Measurements from ENCODE around the gene FAM24A. TPM values are rescaled to one million over a fixed set of nuclear protein-coding genes. Genes with fewer than 3 reads are reported as not detected.

FAM24A gene
- total RNA-seq, 1 experiment from 2014 or later = not detected

GRCh38 chr10:122875843-122876466 lies 34.5 kb upstream of the FAM24A start:
- no peaks in the 10 kb centered on the region for H3K27me3 Mint-ChIP-seq (ENCODE audit: insufficient read depth, unreplicated experiment)
- peaks cover 19% of the 10 kb centered on the region for H3K4me1 Mint-ChIP-seq (ENCODE audit: low read depth, unreplicated experiment)
- peaks cover 20% of the 10 kb centered on the region for H3K36me3 Mint-ChIP-seq (ENCODE audit: insufficient read depth, unreplicated experiment)
- ChIA-PET POLR2A (no interaction called here), CTCF (no interaction called here)
- intact Hi-C loops (cut with micrococcal nuclease; ENCODE audit: unreplicated experiment) = loop anchor here (10.0 kb wide), 1 partner anchor 79 kb away; the partner anchor contains the start of gene C10orf88
- BruUV-seq (replicated peaks) = no TSS peak
- Histone ChIP-seq H3K27me3 (replicated peaks; ENCODE audit: control insufficient read depth, insufficient read depth, low read length) (no peaks in the 10 kb centered on the region), H3K9me3 (no peaks in the 10 kb centered on the region), H3K36me3 (ENCODE audit: control insufficient read depth, insufficient read depth, low read length) (peaks cover 1% of the 10 kb centered on the region; the same call in 1 of the 2 replicates), H3K4me1 (peaks cover 13% of the 10 kb centered on the region; the same call in 1 of the 2 replicates), H3K4me3 (ENCODE audit: low read depth, low read length) (no peak overlapping the region)
- H3K4me3 Mint-ChIP-seq (ENCODE audit: unreplicated experiment) = no peak overlapping the region
- peaks cover 19% of the 10 kb centered on the region for H3K9me3 Mint-ChIP-seq (ENCODE audit: unreplicated experiment)
- no peak overlapping the region for H3K27ac Mint-ChIP-seq (ENCODE audit: unreplicated experiment)
- no peak for DNase-seq
- TF ChIP-seq CTCF (IDR thresholded peaks at IDR 0.05; ENCODE audit: insufficient read depth in 1 of 2, low read depth in 1 of 2, low read length in 1 of 2, severe bottlenecking in 1 of 2, unreplicated experiment in 1 of 2) = no peak

- H3K4me3 ChIP-seq (ENCODE audit: low read depth, low read length) = no peak overlapping the region
- no peak for DNase-seq
- no peaks in the 10 kb centered on the region for H3K9me3 ChIP-seq
- no peak overlapping the region for H3K27ac Mint-ChIP-seq (ENCODE audit: unreplicated experiment)
- intact Hi-C loops (cut with micrococcal nuclease; ENCODE audit: unreplicated experiment) = loop anchor here (10.0 kb wide), 1 partner anchor 78 kb away; the partner anchor contains the start of gene C10orf88
- peaks cover 19% of the 10 kb centered on the region for H3K4me1 Mint-ChIP-seq (ENCODE audit: low read depth, unreplicated experiment)
- H3K4me3 Mint-ChIP-seq (ENCODE audit: unreplicated experiment) = no peak overlapping the region
- peaks cover 1% of the 10 kb centered on the region; the same call in 1 of the 2 replicates for H3K36me3 ChIP-seq (ENCODE audit: control insufficient read depth, insufficient read depth, low read length)
- H3K9me3 Mint-ChIP-seq (ENCODE audit: unreplicated experiment) = peaks cover 19% of the 10 kb centered on the region
- H3K27me3 Mint-ChIP-seq (ENCODE audit: insufficient read depth, unreplicated experiment) = no peaks in the 10 kb centered on the region
- TF ChIP-seq CTCF (IDR thresholded peaks at IDR 0.05; ENCODE audit: insufficient read depth in 1 of 2, low read depth in 1 of 2, low read length in 1 of 2, severe bottlenecking in 1 of 2, unreplicated experiment in 1 of 2) = no peak
- no peaks in the 10 kb centered on the region for H3K27me3 ChIP-seq (replicated peaks; ENCODE audit: control insufficient read depth, insufficient read depth, low read length)
- ChIA-PET CTCF (no interaction called here), POLR2A (no interaction called here)
- no TSS peak for BruUV-seq (replicated peaks)
- peaks cover 16% of the 10 kb centered on the region; the same call in 1 of the 2 replicates for H3K4me1 ChIP-seq
- peaks cover 20% of the 10 kb centered on the region for H3K36me3 Mint-ChIP-seq (ENCODE audit: insufficient read depth, unreplicated experiment)
Measured at GRCh38 chr10:122876467-122876855, 33.9 kb upstream of the FAM24A start.

GRCh38 chr10:122877264-122877663 lies 33.1 kb upstream of the FAM24A start:
- no peak overlapping the region for H3K4me3 ChIP-seq (ENCODE audit: low read depth, low read length)
- intact Hi-C loops (cut with micrococcal nuclease; ENCODE audit: unreplicated experiment) = loop anchor here (10.0 kb wide), 1 partner anchor 78 kb away; the partner anchor contains the start of gene C10orf88
- POLR2A ChIA-PET = no interaction called here
- H3K27me3 ChIP-seq (replicated peaks; ENCODE audit: control insufficient read depth, insufficient read depth, low read length) = no peaks in the 10 kb centered on the region
- TF ChIP-seq CTCF (IDR thresholded peaks at IDR 0.05; ENCODE audit: insufficient read depth in 1 of 2, low read depth in 1 of 2, low read length in 1 of 2, severe bottlenecking in 1 of 2, unreplicated experiment in 1 of 2) = no peak
- no TSS peak for BruUV-seq (replicated peaks)
- Mint-ChIP-seq H3K36me3 (ENCODE audit: insufficient read depth, unreplicated experiment) (peaks cover 20% of the 10 kb centered on the region), H3K27ac (ENCODE audit: unreplicated experiment) (peak overlapping the region; percentile 90), H3K4me3 (ENCODE audit: unreplicated experiment) (no peak overlapping the region), H3K27me3 (ENCODE audit: insufficient read depth, unreplicated experiment) (no peaks in the 10 kb centered on the region), H3K4me1 (ENCODE audit: low read depth, unreplicated experiment) (peaks cover 19% of the 10 kb centered on the region), H3K9me3 (ENCODE audit: unreplicated experiment) (peaks cover 19% of the 10 kb centered on the region)
- CTCF ChIA-PET = no interaction called here
- H3K36me3 ChIP-seq (ENCODE audit: control insufficient read depth, insufficient read depth, low read length) = peaks cover 1% of the 10 kb centered on the region; the same call in 1 of the 2 replicates
- H3K4me1 ChIP-seq = peaks cover 16% of the 10 kb centered on the region; the same call in 1 of the 2 replicates
- no peaks in the 10 kb centered on the region for H3K9me3 ChIP-seq
- no peak for DNase-seq
